A549 (cell line): Measurements from ENCODE around the gene PRCD.

Source experiments
- CTCF ChIP-seq: fragments of >200 bp; sonication (Bioruptor Twin); formaldehyde crosslinking; IDR thresholded peaks from 3 replicates; pipeline ENCODE4 v1.5.1; 2016
- E2F6 ChIP-seq: IDR thresholded peaks from 2 replicates; pipeline ENCODE4 v1.6.1; 2012; ENCODE audit warnings: low read depth, borderline replicate concordance
- EHMT2 ChIP-seq: fragments of 200-600 bp; sonication (generic); IDR thresholded peaks from 2 replicates; pipeline ENCODE4 v1.6.1; 2016; ENCODE audit warnings: antibody characterized with exemption, low read depth, mild to moderate bottlenecking, moderate library complexity
- EP300 ChIP-seq, 2 experiments: fragments of >200 bp; sonication (Bioruptor Twin); formaldehyde crosslinking; IDR thresholded peaks; 2 replicates in 1 of 2; 3 replicates in 1 of 2; pipeline ENCODE4 v1.6.1; 2016 to 2017
- NFE2L2 ChIP-seq: fragments of 150-350 bp; conservative IDR thresholded peaks from 2 replicates; pipeline ENCODE4 v1.6.1; 2014; ENCODE audit warnings: low read length
- POLR2A ChIP-seq: IDR thresholded peaks from 2 replicates; pipeline ENCODE4 v1.6.1; 2012; ENCODE audit warnings: mild to moderate bottlenecking, low read length
- RCOR1 ChIP-seq: fragments of 150-350 bp; IDR thresholded peaks from 2 replicates; pipeline ENCODE4 v1.6.1; 2014; ENCODE audit warnings: antibody characterized with exemption, low read length, low read depth
- REST ChIP-seq: fragments of 200-600 bp; sonication (generic); IDR thresholded peaks from 2 replicates; pipeline ENCODE4 v1.6.1; 2016; ENCODE audit warnings: antibody characterized with exemption, mild to moderate bottlenecking, moderate library complexity
- RFX5 ChIP-seq: fragments of 450-650 bp; IDR thresholded peaks from 2 replicates; pipeline ENCODE4 v1.7.1; 2014; ENCODE audit warnings: antibody characterized with exemption, mild to moderate bottlenecking, moderate library complexity
- USF2 ChIP-seq: fragments of 450-650 bp; IDR thresholded peaks from 2 replicates; pipeline ENCODE4 v1.6.1; 2014; ENCODE audit warnings: antibody characterized with exemption
- ZFP36 ChIP-seq: fragments of 450-650 bp; IDR thresholded peaks from 2 replicates; pipeline ENCODE4 v1.6.1; 2014; ENCODE audit warnings: borderline replicate concordance; ENCODE audit not compliant: partially characterized antibody

- no peak for TF ChIP-seq CTCF
- no peak for TF ChIP-seq RCOR1
- TF ChIP-seq ZFP36: no peak
- TF ChIP-seq POLR2A: no peak
- TF ChIP-seq NFE2L2: no peak
- no peak for TF ChIP-seq E2F6
- TF ChIP-seq RFX5: no peak
- TF ChIP-seq EHMT2: no peak
- TF ChIP-seq EP300 (IDR thresholded peaks at IDR 0.05): no peak
- TF ChIP-seq REST: no peak
- TF ChIP-seq USF2: no peak
Observed at GRCh38 chr17:76553178-76553908, 13.5 kb downstream of the PRCD start.
